HepG2 (cell line): ENCODE results near the gene FAM200B. TPM values are rescaled to one million over a fixed set of nuclear protein-coding genes. Genes with fewer than 3 reads are reported as not detected.

ENCODE experiments used
- ATAC-seq: fragments of 200-7000 bp; cut with Tn5 transposase; 3 replicates; pipeline ENCODE4 v1.9.1; 2020; ENCODE audit warnings: mild to moderate bottlenecking, moderate library complexity
- BruUV-seq: library from RNA; stranded (reverse); fragments of 400-500 nt; replicated peaks from 2 replicates; lab custom pipeline; 2021; lab: Mats Ljungman, UMichigan
- CTCF ChIA-PET: fragments of 300-600 bp; formaldehyde crosslinking; extraction: SDS; loops from one replicate; lab custom pipeline; 2021; ENCODE audit warnings: low total read pairs, inconsistent platforms, low intra/inter-chr PET ratio; lab: Yijun Ruan, JAX
- POLR2A ChIA-PET: fragments of 350-600 bp; sonication (Branson Sonifier 250); formaldehyde crosslinking; loops from one replicate; lab custom pipeline; 2020; ENCODE audit warnings: antibody characterized with exemption, inconsistent platforms; lab: Yijun Ruan, JAX
- DNase-seq: peaks from one replicate; pipeline ENCODE4 v3.0.0-alpha.2; 2015; ENCODE audit warnings: low spot score
- FAIRE-seq: peaks from 3 replicates; lab custom pipeline; 2011; peaks lifted over from hg19 to GRCh38; lab: Jason Lieb, UNC
- H2AFZ ChIP-seq: one replicate; pipeline ENCODE4 v1.6.1; 2011; ENCODE audit warnings: low read length, inconsistent platforms
- H3K27ac ChIP-seq: fragments of 300-600 bp; 3 replicates; pipeline ENCODE4 v1.8.0; 2011; ENCODE audit warnings: mixed run types, mild to moderate bottlenecking, mixed read lengths, low read length, inconsistent platforms; ENCODE audit not compliant: insufficient read depth; ENCODE audit errors: extremely low read length
- H3K27me3 ChIP-seq, 2 experiments: fragments of 200-600 bp in 1 of 2; 2 replicates in 1 of 2; 3 replicates in 1 of 2; pipeline versions ENCODE4 v1.6.0 to v1.8.0; 2011; ENCODE audit warnings: low read length in 2 of 2, mild to moderate bottlenecking in 2 of 2, moderate library complexity in 2 of 2, inconsistent platforms in 1 of 2; ENCODE audit not compliant: insufficient read depth in 2 of 2, control insufficient read depth in 1 of 2
- H3K36me3 ChIP-seq, 2 experiments: fragments of 200-600 bp in 1 of 2; replicated peaks in 1 of 2; 2 replicates in 1 of 2; 3 replicates in 1 of 2; pipeline versions ENCODE4 v1.5.1 to v1.8.0; 2011; ENCODE audit warnings: low read length in 2 of 2, inconsistent platforms in 1 of 2; ENCODE audit not compliant: insufficient read depth in 2 of 2, control insufficient read depth in 1 of 2
- H3K4me1 ChIP-seq: 2 replicates; pipeline ENCODE4 v1.5.1; 2012; ENCODE audit warnings: low read length, inconsistent platforms; ENCODE audit not compliant: insufficient read depth
- H3K4me2 ChIP-seq: 2 replicates; pipeline ENCODE4 v1.6.0; 2011; ENCODE audit warnings: low read depth, low read length, inconsistent platforms
- H3K4me3 ChIP-seq, 3 experiments: fragments of 200-600 bp in 1 of 3; sonication (generic), shearing (Covaris generic) in 1 of 3; replicated peaks in 1 of 3; 2 replicates each; pipeline ENCODE4 v1.5.1; 2011 to 2016; ENCODE audit warnings: low read length in 3 of 3, inconsistent platforms in 2 of 3, low read depth in 2 of 3, mild to moderate bottlenecking in 2 of 3, control low read depth in 1 of 3, mixed read lengths in 1 of 3; ENCODE audit not compliant: insufficient read depth in 1 of 3
- H3K79me2 ChIP-seq: one replicate; pipeline ENCODE4 v1.6.1; 2011; ENCODE audit warnings: low read length, inconsistent platforms; ENCODE audit not compliant: insufficient read depth
- H3K9ac ChIP-seq: 2 replicates; pipeline ENCODE4 v1.6.0; 2011; ENCODE audit warnings: mild to moderate bottlenecking, low read depth, low read length, inconsistent platforms; ENCODE audit not compliant: insufficient read depth
- H3K9me3 ChIP-seq: 2 replicates; pipeline ENCODE4 v1.5.1; 2012; ENCODE audit warnings: mild to moderate bottlenecking, low read length
- H4K20me1 ChIP-seq: 2 replicates; pipeline ENCODE4 v1.6.0; 2011; ENCODE audit warnings: inconsistent platforms, mild to moderate bottlenecking, low read length, moderate library complexity; ENCODE audit not compliant: insufficient read depth
- HDAC1 ChIP-seq: sonication (generic); formaldehyde crosslinking; IDR thresholded peaks from 2 replicates; pipeline ENCODE4 v1.5.1; 2020; ENCODE audit warnings: mild to moderate bottlenecking, missing genetic modification reagents
- NONO ChIP-seq, 2 experiments: fragments of 450-650 bp in 1 of 2; sonication (generic) in 1 of 2; formaldehyde crosslinking in 1 of 2; IDR thresholded peaks in 1 of 2; conservative IDR thresholded peaks in 1 of 2; 2 replicates each; pipeline versions ENCODE4 v1.6.1 to v1.8.0; 2017 to 2022; ENCODE audit warnings: mild to moderate bottlenecking in 1 of 2, missing genetic modification reagents in 1 of 2, moderate library complexity in 1 of 2
- PLSCR1 ChIP-seq: sonication (generic); formaldehyde crosslinking; IDR thresholded peaks from 2 replicates; pipeline ENCODE4 v1.5.0; 2020; ENCODE audit warnings: missing genetic modification reagents, mild to moderate bottlenecking, borderline replicate concordance
- ZNF414 ChIP-seq: sonication (generic); formaldehyde crosslinking; IDR thresholded peaks from 2 replicates; pipeline ENCODE4 v1.5.0; 2020; ENCODE audit warnings: missing genetic modification reagents
- WGBS: methylation state at CpG from one replicate; pipeline ENCODE4 v1.1.6; 2017; ENCODE audit warnings: low lambda C conversion rate; 5-methylcytosine and 5-hydroxymethylcytosine counted together
- in situ Hi-C: cut with HindIII; loops from 2 replicates; pipeline ENCODE4 v1.10.0; 2017; ENCODE audit warnings: low pct_unique_long_range_greater_than_20kb; ENCODE audit not compliant: extremely low pct_ligation_motif_present
- intact Hi-C: fragments of 100-400 bp; cut with micrococcal nuclease; formaldehyde crosslinking; loops from one replicate; pipeline ENCODE4 v1.10.0; 2022; ENCODE audit not compliant: unreplicated experiment
- polyA plus RNA-seq, 8 experiments: library from polyadenylated mRNA; depleted of rRNA in 3 of 8; stranded (reverse) in 7 of 8; unstranded in 1 of 8; fragments of >200 nt; fragmentation: Illumina TruSeq in 4 of 8; extraction: Trizol in 4 of 8; gene quantifications; 2 replicates each; pipeline versions ENCODE4 v1.2.1 to v1.2.3, GENCODE V29; 2011 to 2016; ENCODE audit warnings: low read depth in 4 of 8, missing spikeins in 1 of 8, mixed read lengths in 1 of 8; ENCODE audit not compliant: insufficient read depth in 1 of 8
- total RNA-seq, 5 experiments: library from RNA; depleted of rRNA; stranded (reverse); fragments of >200 nt; fragmentation: Illumina TruSeq; extraction: Trizol; gene quantifications; 2 replicates each; pipeline ENCODE4 v1.2.3, GENCODE V29; 2016; ENCODE audit warnings: low read depth in 1 of 5

The FAM200B gene
- total and polyA plus RNA-seq, 2 of the 13 experiments (the other 11 are each of a cell fraction or from before 2014, with no cell fraction given): 25.6 to 41.8 TPM

GRCh38 chr4:15668566-15669435 is 12.8 kb upstream of the FAM200B start:
- CTCF ChIA-PET: no interaction called here
- TF ChIP-seq PLSCR1 (CRISPR knock-in tag) (no peak), HDAC1 (CRISPR knock-in tag) (no peak), ZNF414 (CRISPR knock-in tag) (no peak), NONO (IDR thresholded peaks at IDR 0.05) (no peak), NONO (CRISPR knock-in tag; conservative IDR thresholded peaks at IDR 0.05) (no peak)
- in situ Hi-C loops: loop anchor here (25.0 kb wide), 1 partner anchor 656 kb away; the partner anchor contains the start of gene CPEB2
- Histone ChIP-seq H4K20me1 (no peaks in the 10 kb centered on the region), H3K79me2 (peaks cover 6% of the 10 kb centered on the region), H3K27me3 (no peaks in the 10 kb centered on the region), H3K9ac (no peak overlapping the region), H3K9me3 (no peaks in the 10 kb centered on the region), H3K4me2 (no peak overlapping the region), H2AFZ (no peak overlapping the region), H3K4me3 (no peak overlapping the region), H3K4me1 (peaks cover 15% of the 10 kb centered on the region), H3K36me3 (peaks cover 0 to 4% of the 10 kb centered on the region in 2 experiments; a peak in 2 of 5 replicates), H3K27ac (no peak overlapping the region)
- DNase-seq (no peak), ATAC-seq (no peak), FAIRE-seq (peak; percentile 47)
- WGBS: 100% methylated on average over 1 of the region's 1 CpG
- POLR2A ChIA-PET: no interaction called here
- BruUV-seq: no TSS peak
- intact Hi-C loops: no loop called here
